ENCODE measurements around the gene MYH9.

GRCh38 chr22:36293606-36294292 lies 94.0 kb downstream of the MYH9 start:
- TF ChIP-seq RAD21 (conservative IDR thresholded peaks at IDR 0.05) (no peak), EP300 (conservative IDR thresholded peaks at IDR 0.05; ENCODE audit: poor library complexity, severe bottlenecking) (no peak)
- TF ChIP-seq, protein P1, sequence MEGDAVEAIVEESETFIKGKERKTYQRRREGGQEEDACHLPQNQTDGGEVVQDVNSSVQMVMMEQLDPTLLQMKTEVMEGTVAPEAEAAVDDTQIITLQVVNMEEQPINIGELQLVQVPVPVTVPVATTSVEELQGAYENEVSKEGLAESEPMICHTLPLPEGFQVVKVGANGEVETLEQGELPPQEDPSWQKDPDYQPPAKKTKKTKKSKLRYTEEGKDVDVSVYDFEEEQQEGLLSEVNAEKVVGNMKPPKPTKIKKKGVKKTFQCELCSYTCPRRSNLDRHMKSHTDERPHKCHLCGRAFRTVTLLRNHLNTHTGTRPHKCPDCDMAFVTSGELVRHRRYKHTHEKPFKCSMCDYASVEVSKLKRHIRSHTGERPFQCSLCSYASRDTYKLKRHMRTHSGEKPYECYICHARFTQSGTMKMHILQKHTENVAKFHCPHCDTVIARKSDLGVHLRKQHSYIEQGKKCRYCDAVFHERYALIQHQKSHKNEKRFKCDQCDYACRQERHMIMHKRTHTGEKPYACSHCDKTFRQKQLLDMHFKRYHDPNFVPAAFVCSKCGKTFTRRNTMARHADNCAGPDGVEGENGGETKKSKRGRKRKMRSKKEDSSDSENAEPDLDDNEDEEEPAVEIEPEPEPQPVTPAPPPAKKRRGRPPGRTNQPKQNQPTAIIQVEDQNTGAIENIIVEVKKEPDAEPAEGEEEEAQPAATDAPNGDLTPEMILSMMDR (IDR thresholded peaks at IDR 0.05; ENCODE audit: poor library complexity, severe bottlenecking), result no peak
